Erythroblast (primary cell): ENCODE measurements around the gene ZNF438.
"Not testable (repeated sequence)": the region's sequence is repeated elsewhere in the genome, so short reads cannot be mapped to it uniquely, and the experiment has no call there.

Experiments used
- GATA1 ChIP-seq: IDR thresholded peaks from 2 replicates; pipeline ENCODE4 v1.6.1; 2011; ENCODE audit warnings: low read depth, mild to moderate bottlenecking, control low read depth, low read length, moderate library complexity
- POLR2A ChIP-seq: IDR thresholded peaks from 2 replicates; pipeline ENCODE4 v1.6.1; 2011; ENCODE audit warnings: mild to moderate bottlenecking, low read length

GRCh38 chr10:31026279-31026678 lies 5.4 kb downstream of the ZNF438 start:
- not testable (repeated sequence) for TF ChIP-seq POLR2A, GATA1
